Prostate gland (tissue), 2 donors: ENCODE data around the gene PCDHGB3. TPM values are rescaled to one million over a fixed set of nuclear protein-coding genes. Genes with fewer than 3 reads are reported as not detected.
"Not testable (repeated sequence)": the region's sequence is repeated elsewhere in the genome, so short reads cannot be mapped to it uniquely, and the experiment has no call there.

Experiments used
- DNase-seq: peaks from one replicate; pipeline ENCODE4 v3.0.0-alpha.2; 2019; ENCODE audit warnings: low spot score
- H3K27ac ChIP-seq, 2 donors: fragments of 200-600 bp; sonication (generic); 2 replicates each; pipeline ENCODE4 v1.5.1; 2017 to 2019
- H3K27me3 ChIP-seq: fragments of 200-600 bp; sonication (generic); replicated peaks from 2 replicates; pipeline ENCODE4 v1.5.1; 2019; ENCODE audit not compliant: insufficient read depth
- H3K36me3 ChIP-seq, 2 donors: fragments of 200-600 bp; sonication (generic); 1 replicate in 1 of 2; 2 replicates in 1 of 2; pipeline versions ENCODE4 v1.5.1 to v1.8.1; 2017 to 2019
- H3K4me1 ChIP-seq: fragments of 200-600 bp; sonication (generic); replicated peaks from 2 replicates; pipeline ENCODE4 v1.5.1; 2019
- H3K4me3 ChIP-seq, 2 donors: fragments of 200-600 bp; sonication (generic); 2 replicates each; pipeline ENCODE4 v1.5.1; 2017 to 2019
- H3K9me3 ChIP-seq: fragments of 200-600 bp; sonication (generic); 2 replicates; pipeline ENCODE4 v1.5.1; 2017
- POLR2A ChIP-seq: fragments of 450-650 bp; IDR thresholded peaks from one replicate; pipeline ENCODE4 v1.6.1; 2016; ENCODE audit warnings: antibody characterized with exemption, mild to moderate bottlenecking
- POLR2AphosphoS5 ChIP-seq: sonication (generic); formaldehyde crosslinking; IDR thresholded peaks from one replicate; pipeline ENCODE4 v1.6.1; 2017; ENCODE audit warnings: antibody characterized with exemption
- WGBS: methylation state at CpG from one replicate; pipeline ENCODE4 v1.1.5; 2018; 5-methylcytosine and 5-hydroxymethylcytosine counted together
- intact Hi-C: fragments of 100-400 bp; cut with DNase I; formaldehyde crosslinking; loops from one replicate; pipeline ENCODE4 v1.14.2; 2022
- total RNA-seq, 2 donors: library from RNA; depleted of rRNA; stranded (reverse); fragments of >200 nt; gene quantifications; one replicate each; pipeline ENCODE4 v1.1.0, GENCODE V29; 2016
- TF ChIP-seq, protein P1 (sequence below), 4 experiments: fragments of 200-600 bp in 2 of 4; fragments of 450-650 bp in 2 of 4; sonication (generic) in 2 of 4; IDR thresholded peaks; 1 replicate in 3 of 4; 2 replicates in 1 of 4; pipeline ENCODE4 v1.5.1; 2016 to 2019; ENCODE audit warnings: antibody characterized with exemption in 4 of 4, mild to moderate bottlenecking in 2 of 4, moderate library complexity in 2 of 4

PCDHGB3 gene
- total RNA-seq, 2 donors from 2014 or later: 3.1 to 7.7 TPM

DNA sequence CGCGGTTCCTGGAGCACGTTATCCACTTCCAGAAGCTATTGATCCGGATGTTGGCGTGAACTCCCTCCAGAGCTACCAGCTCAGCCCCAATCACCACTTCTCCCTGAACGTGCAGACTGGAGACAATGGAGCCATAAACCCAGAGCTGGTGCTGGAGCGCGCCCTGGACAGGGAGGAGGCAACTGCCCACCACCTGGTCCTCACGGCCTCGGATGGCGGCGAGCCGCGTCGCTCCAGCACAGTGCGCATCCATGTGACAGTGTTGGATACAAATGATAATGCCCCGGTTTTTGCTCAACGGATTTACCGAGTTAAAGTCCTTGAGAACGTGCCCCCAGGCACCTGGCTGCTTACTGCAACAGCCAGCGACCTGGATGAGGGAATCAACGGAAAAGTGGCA, 33.3 kb downstream of the PCDHGB3 start:
- no peaks in the 10 kb centered on the region for H3K36me3 ChIP-seq
- H3K9me3 ChIP-seq: peaks cover 10% of the 10 kb centered on the region
- intact Hi-C loops: no loop called here
- H3K4me3 ChIP-seq: no peak overlapping the region
- H3K27me3 ChIP-seq: no peaks in the 10 kb centered on the region
- no peaks in the 10 kb centered on the region for H3K4me1 ChIP-seq
- WGBS: 22% methylated on average over 22 of the region's 22 CpGs
- no peak for DNase-seq
- TF ChIP-seq POLR2AphosphoS5: no peak
- TF ChIP-seq, protein P1, sequence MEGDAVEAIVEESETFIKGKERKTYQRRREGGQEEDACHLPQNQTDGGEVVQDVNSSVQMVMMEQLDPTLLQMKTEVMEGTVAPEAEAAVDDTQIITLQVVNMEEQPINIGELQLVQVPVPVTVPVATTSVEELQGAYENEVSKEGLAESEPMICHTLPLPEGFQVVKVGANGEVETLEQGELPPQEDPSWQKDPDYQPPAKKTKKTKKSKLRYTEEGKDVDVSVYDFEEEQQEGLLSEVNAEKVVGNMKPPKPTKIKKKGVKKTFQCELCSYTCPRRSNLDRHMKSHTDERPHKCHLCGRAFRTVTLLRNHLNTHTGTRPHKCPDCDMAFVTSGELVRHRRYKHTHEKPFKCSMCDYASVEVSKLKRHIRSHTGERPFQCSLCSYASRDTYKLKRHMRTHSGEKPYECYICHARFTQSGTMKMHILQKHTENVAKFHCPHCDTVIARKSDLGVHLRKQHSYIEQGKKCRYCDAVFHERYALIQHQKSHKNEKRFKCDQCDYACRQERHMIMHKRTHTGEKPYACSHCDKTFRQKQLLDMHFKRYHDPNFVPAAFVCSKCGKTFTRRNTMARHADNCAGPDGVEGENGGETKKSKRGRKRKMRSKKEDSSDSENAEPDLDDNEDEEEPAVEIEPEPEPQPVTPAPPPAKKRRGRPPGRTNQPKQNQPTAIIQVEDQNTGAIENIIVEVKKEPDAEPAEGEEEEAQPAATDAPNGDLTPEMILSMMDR (IDR thresholded peaks at IDR 0.05): no peak
- no peak for TF ChIP-seq POLR2A
- H3K27ac ChIP-seq: no peak overlapping the region

DNA sequence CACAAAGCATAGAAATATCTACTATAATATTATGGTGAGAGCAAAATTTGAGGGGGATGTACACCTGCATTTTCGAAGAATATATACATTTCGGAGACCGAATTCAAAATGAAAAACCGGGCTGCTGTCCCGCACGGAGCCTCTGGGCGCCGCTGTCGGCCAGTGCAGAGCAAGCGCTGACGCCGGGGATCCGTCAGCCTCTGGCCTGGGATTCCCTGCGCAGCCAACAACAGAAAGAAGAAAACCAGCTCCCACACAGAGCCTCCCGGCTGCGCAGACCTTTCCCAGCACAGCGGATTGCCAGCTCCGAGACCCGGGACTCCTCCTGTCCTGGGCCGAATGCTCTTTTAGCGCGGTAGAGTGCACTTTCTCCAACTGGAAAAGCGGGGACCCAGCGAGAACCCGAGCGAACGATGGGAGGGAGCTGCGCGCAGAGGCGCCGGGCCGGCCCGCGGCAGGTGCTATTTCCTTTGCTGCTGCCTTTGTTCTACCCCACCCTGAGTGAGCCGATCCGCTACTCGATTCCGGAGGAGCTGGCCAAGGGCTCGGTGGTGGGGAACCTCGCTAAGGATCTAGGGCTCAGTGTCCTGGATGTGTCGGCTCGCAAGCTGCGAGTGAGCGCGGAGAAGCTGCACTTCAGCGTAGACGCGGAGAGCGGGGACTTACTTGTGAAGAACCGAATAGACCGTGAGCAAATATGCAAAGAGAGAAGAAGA, 37.9 kb downstream of the PCDHGB3 start, which contains the start of gene PCDHGB6:
Gene PCDHGB6 (plus strand): TSS at position 232 of the 716 bp plus-strand sequence. CDS start 182 bp downstream, at position 414.
- H3K4me1 ChIP-seq, DNase-seq, H3K27ac ChIP-seq, H3K27me3 ChIP-seq, H3K36me3 ChIP-seq, intact Hi-C loops, H3K9me3 ChIP-seq: not testable (repeated sequence)
- TF ChIP-seq, protein P1 (IDR thresholded peaks at IDR 0.05): peak in 3 of 4 experiments; percentile 32 to 59 (median 59)
- peak within 1 kb of the TSS in 1 of 2 donors; percentile 14 for H3K4me3 ChIP-seq
- 11% methylated on average over 44 of the region's 51 CpGs for WGBS

DNA sequence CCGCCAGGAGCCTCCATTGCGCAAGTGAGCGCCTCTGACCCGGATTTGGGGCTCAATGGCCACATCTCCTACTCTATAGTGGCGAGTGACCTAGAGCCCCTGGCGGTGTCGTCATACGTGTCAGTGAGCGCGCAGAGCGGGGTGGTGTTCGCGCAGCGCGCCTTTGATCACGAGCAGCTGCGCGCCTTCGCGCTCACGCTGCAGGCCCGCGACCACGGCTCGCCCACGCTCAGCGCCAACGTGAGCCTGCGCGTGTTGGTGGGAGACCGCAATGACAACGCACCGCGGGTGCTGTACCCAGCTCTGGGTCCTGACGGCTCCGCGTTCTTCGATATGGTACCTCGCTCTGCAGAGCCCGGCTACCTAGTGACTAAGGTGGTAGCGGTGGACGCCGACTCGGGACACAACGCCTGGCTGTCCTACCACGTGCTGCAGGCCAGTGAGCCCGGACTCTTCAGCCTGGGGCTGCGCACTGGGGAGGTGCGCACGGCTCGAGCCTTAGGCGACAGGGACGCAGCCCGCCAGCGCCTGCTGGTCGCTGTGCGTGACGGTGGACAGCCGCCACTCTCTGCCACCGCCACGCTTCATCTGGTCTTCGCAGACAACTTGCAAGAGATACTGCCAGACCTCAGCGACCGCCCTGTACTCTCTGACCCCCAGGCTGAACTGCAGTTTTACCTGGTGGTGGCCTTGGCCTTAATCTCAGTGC, 39.7 kb downstream of the PCDHGB3 start:
- no peak for TF ChIP-seq POLR2A
- TF ChIP-seq, protein P1 (IDR thresholded peaks at IDR 0.05): no peak
- Histone ChIP-seq H3K36me3 (no peaks in the 10 kb centered on the region), H3K9me3 (no peaks in the 10 kb centered on the region), H3K27ac (no peak overlapping the region), H3K4me3 (no peak overlapping the region), H3K27me3 (peaks cover 2% of the 10 kb centered on the region), H3K4me1 (no peaks in the 10 kb centered on the region)
- no peak for DNase-seq
- intact Hi-C loops: loop anchor here (10.0 kb wide), 1 partner anchor 115 kb away; no protein-coding TSS in a partner anchor
- 23% methylated on average over 64 of the region's 64 CpGs for WGBS

DNA sequence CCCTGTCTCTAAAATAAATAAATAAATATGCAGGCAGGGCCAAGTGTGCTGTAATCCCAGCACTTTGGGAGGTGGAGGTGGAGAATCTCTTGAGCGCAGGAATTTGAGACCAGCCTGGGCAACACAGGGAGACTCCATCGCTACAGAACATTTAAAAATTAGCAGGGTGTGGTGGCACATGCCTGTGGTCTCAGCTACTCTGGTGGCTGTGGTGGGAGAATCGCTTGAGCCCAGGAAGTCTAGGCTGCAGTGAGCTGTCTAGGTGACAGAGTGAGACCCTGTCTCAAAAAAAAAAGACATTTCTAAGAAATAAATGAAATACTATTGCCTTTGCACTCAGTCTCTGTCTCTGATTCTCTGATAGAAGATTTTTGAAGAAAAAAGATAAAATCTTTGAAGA, 41.5 kb downstream of the PCDHGB3 start:
- no peaks in the 10 kb centered on the region for H3K9me3 ChIP-seq
- no peak overlapping the region for H3K4me3 ChIP-seq
- no peaks in the 10 kb centered on the region for H3K4me1 ChIP-seq
- no peak overlapping the region for H3K27ac ChIP-seq
- no peak for DNase-seq
- no peaks in the 10 kb centered on the region for H3K36me3 ChIP-seq
- H3K27me3 ChIP-seq: peaks cover 2% of the 10 kb centered on the region
- intact Hi-C loops: loop anchor here (10.0 kb wide), 1 partner anchor 113 kb away; no protein-coding TSS in a partner anchor
- WGBS: 56% methylated on average over 3 of the region's 3 CpGs
- TF ChIP-seq POLR2A: no peak
- no peak for TF ChIP-seq POLR2AphosphoS5
- TF ChIP-seq, protein P1 (IDR thresholded peaks at IDR 0.05): no peak
